A549 (cell line): ENCODE measurements around the gene CALML5. TPM values are rescaled to one million over a fixed set of nuclear protein-coding genes. Genes with fewer than 3 reads are reported as not detected.

ENCODE experiments used
- ATAC-seq, 2 experiments: fragments of 200-7000 bp in 1 of 2; fragments of >200 bp in 1 of 2; cut with Nextera tagmentation in 1 of 2; cut with Tn5 transposase in 1 of 2; 3 replicates each; pipeline versions ENCODE4 v1.8.0 to v1.9.1; 2018 to 2020; ENCODE audit warnings: mild to moderate bottlenecking in 1 of 2, moderate library complexity in 1 of 2
- CTCF ChIA-PET: fragments of 300-600 bp; sonication (Branson Sonifier 250); formaldehyde crosslinking; extraction: SDS; loops from one replicate; lab custom pipeline; 2021; ENCODE audit warnings: antibody characterized with exemption, inconsistent platforms; lab: Yijun Ruan, JAX
- POLR2A ChIA-PET: fragments of 350-600 bp; formaldehyde crosslinking; extraction: SDS; loops from one replicate; lab custom pipeline; 2021; ENCODE audit warnings: antibody characterized with exemption, inconsistent platforms; lab: Yijun Ruan, JAX
- DNase-seq, 2 experiments: peaks; one replicate each; pipeline versions ENCODE4 v3.0.0 to v3.0.0-alpha.2; 2011 to 2016; ENCODE audit warnings: low read depth in 1 of 2, low spot score in 1 of 2
- FAIRE-seq: peaks from 2 replicates; lab custom pipeline; 2011; peaks lifted over from hg19 to GRCh38; lab: Jason Lieb, UNC
- H3K27ac ChIP-seq, 2 experiments: fragments of >200 bp; sonication (Bioruptor Twin); formaldehyde crosslinking; 3 replicates each; pipeline ENCODE4 v1.5.1; 2016 to 2017
- H3K4me1 ChIP-seq: fragments of >200 bp; sonication (Bioruptor Twin); formaldehyde crosslinking; 3 replicates; pipeline ENCODE4 v1.6.1; 2016
- H3K4me2 ChIP-seq: fragments of >200 bp; sonication (Bioruptor Twin); formaldehyde crosslinking; 3 replicates; pipeline ENCODE4 v1.6.1; 2016
- H3K4me3 ChIP-seq: fragments of >200 bp; sonication (Bioruptor Twin); formaldehyde crosslinking; 3 replicates; pipeline ENCODE4 v1.5.1; 2016
- H3K9me3 ChIP-seq: fragments of >200 bp; sonication (Bioruptor Twin); formaldehyde crosslinking; 3 replicates; pipeline ENCODE4 v1.6.1; 2016
- BHLHE40 ChIP-seq: IDR thresholded peaks from 2 replicates; pipeline ENCODE4 v1.6.1; 2012; ENCODE audit warnings: low read depth, low read length, inconsistent platforms
- CBX2 ChIP-seq: fragments of 200-600 bp; sonication (generic); IDR thresholded peaks from 2 replicates; pipeline ENCODE4 v1.6.1; 2016; ENCODE audit warnings: low read depth, mild to moderate bottlenecking, borderline replicate concordance
- CBX8 ChIP-seq: fragments of 200-600 bp; sonication (generic); IDR thresholded peaks from 2 replicates; pipeline ENCODE4 v1.6.1; 2016
- CHD2 ChIP-seq: fragments of 150-350 bp; IDR thresholded peaks from 2 replicates; pipeline ENCODE4 v1.6.1; 2014; ENCODE audit warnings: low read length; ENCODE audit not compliant: partially characterized antibody
- CHD4 ChIP-seq: fragments of 200-600 bp; sonication (generic); IDR thresholded peaks from 2 replicates; pipeline ENCODE4 v1.6.1; 2016; ENCODE audit warnings: antibody characterized with exemption, mild to moderate bottlenecking, borderline replicate concordance
- EHF ChIP-seq: fragments of 250-450 bp; sonication (Bioruptor Pico); IDR thresholded peaks from 2 replicates; pipeline ENCODE4 v1.5.0; 2020; ENCODE audit warnings: mild to moderate bottlenecking
- EP300 ChIP-seq, 2 experiments: fragments of >200 bp; sonication (Bioruptor Twin); formaldehyde crosslinking; IDR thresholded peaks; 2 replicates in 1 of 2; 3 replicates in 1 of 2; pipeline ENCODE4 v1.6.1; 2016 to 2017
- ESRRA ChIP-seq: fragments of 150-350 bp; IDR thresholded peaks from 2 replicates; pipeline ENCODE4 v1.6.1; 2014; ENCODE audit warnings: mild to moderate bottlenecking, low read length, borderline replicate concordance
- FOSB ChIP-seq: fragments of 250-450 bp; sonication (Bioruptor Pico); IDR thresholded peaks from 2 replicates; pipeline ENCODE4 v1.5.0; 2020; ENCODE audit warnings: mild to moderate bottlenecking, moderate library complexity
- FOSL2 ChIP-seq, 2 experiments: fragments of 450-650 bp in 1 of 2; fragments of >200 bp in 1 of 2; sonication (Bioruptor Twin) in 1 of 2; formaldehyde crosslinking; IDR thresholded peaks; 2 replicates each; pipeline versions ENCODE4 v1.5.0 to v1.6.1; 2016 to 2020; ENCODE audit warnings: mild to moderate bottlenecking in 1 of 2, moderate library complexity in 1 of 2
- FOXS1 ChIP-seq: fragments of 250-450 bp; sonication (Bioruptor Pico); IDR thresholded peaks from 2 replicates; pipeline ENCODE4 v1.5.0; 2020; ENCODE audit warnings: mild to moderate bottlenecking, moderate library complexity
- HDAC2 ChIP-seq: fragments of 200-600 bp; sonication (generic); IDR thresholded peaks from 2 replicates; pipeline ENCODE4 v1.6.1; 2016
- HEYL ChIP-seq: fragments of 250-450 bp; sonication (Bioruptor Pico); IDR thresholded peaks from 2 replicates; pipeline ENCODE4 v1.8.0; 2021; ENCODE audit warnings: mild to moderate bottlenecking, moderate library complexity
- HOXB13 ChIP-seq: fragments of 250-450 bp; sonication (Bioruptor Pico); IDR thresholded peaks from 2 replicates; pipeline ENCODE4 v1.5.0; 2020; ENCODE audit warnings: low read depth, mild to moderate bottlenecking, moderate library complexity
- JUN ChIP-seq, 2 experiments: fragments of >200 bp; sonication (Bioruptor Twin); formaldehyde crosslinking; IDR thresholded peaks; 2 replicates in 1 of 2; 3 replicates in 1 of 2; pipeline ENCODE4 v1.6.1; 2016 to 2017
- JUNB ChIP-seq: fragments of >200 bp; sonication (Bioruptor Twin); formaldehyde crosslinking; IDR thresholded peaks from 2 replicates; pipeline ENCODE4 v1.6.1; 2016
- KDM1A ChIP-seq: fragments of 200-600 bp; sonication (generic); IDR thresholded peaks from 2 replicates; pipeline ENCODE4 v1.6.1; 2016; ENCODE audit warnings: low read depth, mild to moderate bottlenecking
- KDM5A ChIP-seq: fragments of 200-600 bp; sonication (generic); IDR thresholded peaks from 2 replicates; pipeline ENCODE4 v1.6.1; 2016; ENCODE audit warnings: antibody characterized with exemption, mild to moderate bottlenecking
- MAFK ChIP-seq: fragments of 450-650 bp; IDR thresholded peaks from 2 replicates; pipeline ENCODE4 v1.6.1; 2014; ENCODE audit not compliant: partially characterized antibody
- MAZ ChIP-seq: fragments of 150-350 bp; IDR thresholded peaks from 2 replicates; pipeline ENCODE4 v1.6.1; 2014; ENCODE audit warnings: antibody characterized with exemption, low read depth, low read length, borderline replicate concordance
- MYC ChIP-seq: IDR thresholded peaks from 2 replicates; pipeline ENCODE4 v1.6.1; 2012; ENCODE audit warnings: mild to moderate bottlenecking, inconsistent platforms, low read length, improper control_type of control experiment, borderline replicate concordance
- NPAS2 ChIP-seq: fragments of 250-450 bp; sonication (Bioruptor Pico); IDR thresholded peaks from 2 replicates; pipeline ENCODE4 v1.8.0; 2022; ENCODE audit warnings: mild to moderate bottlenecking, moderate library complexity, borderline replicate concordance
- NR3C1 ChIP-seq: fragments of >200 bp; sonication (Bioruptor Twin); formaldehyde crosslinking; IDR thresholded peaks from 3 replicates; pipeline ENCODE4 v1.6.1; 2017
- PHF8 ChIP-seq: fragments of 200-600 bp; sonication (generic); IDR thresholded peaks from 2 replicates; pipeline ENCODE4 v1.6.1; 2016; ENCODE audit warnings: low read depth, mild to moderate bottlenecking, antibody characterized with exemption, moderate library complexity, borderline replicate concordance
- RAD21 ChIP-seq, 2 experiments: fragments of >200 bp in 1 of 2; sonication (Bioruptor Twin) in 1 of 2; formaldehyde crosslinking in 1 of 2; IDR thresholded peaks in 1 of 2; conservative IDR thresholded peaks in 1 of 2; 2 replicates in 1 of 2; 3 replicates in 1 of 2; pipeline ENCODE4 v1.6.1; 2012 to 2018; ENCODE audit warnings: inconsistent platforms in 1 of 2
- RARB ChIP-seq: fragments of 250-450 bp; sonication (Bioruptor Pico); IDR thresholded peaks from 2 replicates; pipeline ENCODE4 v1.8.0; 2021; ENCODE audit warnings: mild to moderate bottlenecking, moderate library complexity
- RCOR1 ChIP-seq: fragments of 150-350 bp; IDR thresholded peaks from 2 replicates; pipeline ENCODE4 v1.6.1; 2014; ENCODE audit warnings: antibody characterized with exemption, low read length, low read depth
- RNF2 ChIP-seq: fragments of 200-600 bp; sonication (generic); IDR thresholded peaks from 2 replicates; pipeline ENCODE4 v1.6.1; 2016; ENCODE audit warnings: low read depth, mild to moderate bottlenecking, antibody characterized with exemption, moderate library complexity, borderline replicate concordance
- SMC3 ChIP-seq: fragments of >200 bp; sonication (Bioruptor Twin); formaldehyde crosslinking; IDR thresholded peaks from 3 replicates; pipeline ENCODE4 v1.6.1; 2018; ENCODE audit warnings: inconsistent platforms
- TFCP2L1 ChIP-seq: fragments of 250-450 bp; sonication (Bioruptor Pico); IDR thresholded peaks from 2 replicates; pipeline ENCODE4 v1.5.0; 2021; ENCODE audit warnings: mild to moderate bottlenecking
- ZC3H11A ChIP-seq: fragments of 450-650 bp; IDR thresholded peaks from 2 replicates; pipeline ENCODE4 v1.6.1; 2014; ENCODE audit warnings: antibody characterized with exemption, mild to moderate bottlenecking
- ZFP36 ChIP-seq: fragments of 450-650 bp; IDR thresholded peaks from 2 replicates; pipeline ENCODE4 v1.6.1; 2014; ENCODE audit warnings: borderline replicate concordance; ENCODE audit not compliant: partially characterized antibody
- WGBS: methylation state at CpG from one replicate; pipeline ENCODE4 v1.1.6; 2017; ENCODE audit errors: missing lambda C conversion rate; 5-methylcytosine and 5-hydroxymethylcytosine counted together
- polyA plus RNA-seq, 4 experiments: library from polyadenylated mRNA; depleted of rRNA in 3 of 4; stranded (reverse); fragments of >200 nt; fragmentation: RNase III in 1 of 4; extraction: RNeasy Plus Mini Kit Qiagen cat#74134 plus additional on column Dnase treatment in 1 of 4; gene quantifications; 2 replicates in 3 of 4; 3 replicates in 1 of 4; pipeline ENCODE4 v1.2.3, GENCODE V29; 2011 to 2017
- TF ChIP-seq, protein P1 (sequence below): fragments of >200 bp; sonication (Bioruptor Twin); formaldehyde crosslinking; IDR thresholded peaks from 3 replicates; pipeline ENCODE4 v1.6.1; 2016
- TF ChIP-seq, protein P2 (sequence below): IDR thresholded peaks from 2 replicates; pipeline ENCODE4 v1.6.1; 2012
- TF ChIP-seq, protein P3 (sequence below): fragments of 250-450 bp; sonication (Bioruptor Pico); IDR thresholded peaks from 2 replicates; pipeline ENCODE4 v1.5.0; 2020; ENCODE audit warnings: low read depth, mild to moderate bottlenecking, moderate library complexity
- TF ChIP-seq, protein P4 (sequence below): fragments of 250-450 bp; sonication (Bioruptor Pico); IDR thresholded peaks from 2 replicates; pipeline ENCODE4 v1.5.0; 2021; ENCODE audit warnings: mild to moderate bottlenecking, moderate library complexity, borderline replicate concordance
- TF ChIP-seq, protein P5 (sequence below): IDR thresholded peaks from 2 replicates; pipeline ENCODE4 v1.6.1; 2012; ENCODE audit warnings: low read depth, borderline replicate concordance

Gene CALML5
- polyA plus RNA-seq, 2 of the 4 experiments (the other 2 are of a cell fraction) = not detected

DNA sequence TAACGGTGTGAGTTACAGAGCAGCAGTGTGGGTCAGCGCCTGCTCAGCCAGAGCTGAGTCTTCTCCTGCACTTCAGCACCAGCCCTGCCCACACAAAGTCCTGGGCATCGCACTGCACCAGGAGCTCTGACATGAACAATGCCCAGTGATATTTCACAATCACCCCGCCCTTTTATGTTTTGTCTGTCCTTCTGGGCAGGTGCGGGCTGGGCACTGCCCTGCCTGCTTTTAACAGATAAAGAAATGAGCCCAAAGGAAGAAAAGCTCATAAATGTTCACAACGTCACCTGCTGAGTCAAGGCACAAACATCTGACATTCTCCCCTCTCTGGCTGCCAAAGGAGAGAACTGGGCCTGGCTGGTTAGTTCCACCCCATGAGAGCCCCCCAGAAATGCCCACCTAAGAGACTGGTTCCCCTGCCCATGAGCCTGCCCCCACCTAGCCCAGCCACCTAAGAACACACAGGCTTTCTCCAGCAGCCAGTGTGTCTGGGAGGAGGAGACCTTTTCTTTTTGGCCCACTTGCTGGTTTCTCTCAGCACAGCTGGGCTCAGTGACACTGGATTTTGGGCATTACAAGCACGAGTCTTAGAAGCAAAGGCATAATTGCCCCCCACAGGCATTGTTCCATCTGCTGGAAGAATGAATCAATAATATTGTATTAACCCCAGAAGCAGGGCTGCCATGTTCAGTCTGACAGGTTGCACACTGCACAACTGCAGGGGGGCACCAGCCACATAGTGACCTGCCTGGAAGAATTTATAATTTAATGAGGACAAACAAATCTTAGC, 47.7 kb upstream of the CALML5 start:
- FAIRE-seq = peak; percentile 7
- TF ChIP-seq MAZ (no peak), PHF8 (no peak), NR3C1 (no peak), RNF2 (no peak), HDAC2 (no peak), HOXB13 (CRISPR knock-in tag) (no peak), CHD4 (no peak), FOSB (CRISPR knock-in tag) (no peak), KDM5A (no peak), ZFP36 (no peak), CBX8 (no peak), FOXS1 (no peak), KDM1A (no peak), MYC (no peak), EP300 (IDR thresholded peaks at IDR 0.05) (peak; percentile 77 to 79; a peak in 3 of 5 replicates), JUNB (peak; percentile 82), RCOR1 (no peak), TFCP2L1 (CRISPR knock-in tag) (no peak), BHLHE40 (no peak), RAD21 (conservative IDR thresholded peaks at IDR 0.05 in 1 of 2, IDR thresholded peaks at IDR 0.05 in 1 of 2) (peak; percentile 1 to 56; a peak in 1 of 5 replicates), RARB (CRISPR knock-in tag) (no peak), NPAS2 (CRISPR knock-in tag) (no peak), HEYL (CRISPR knock-in tag) (no peak), FOSL2 (IDR thresholded peaks at IDR 0.05) (peak; percentile 77), FOSL2 (CRISPR knock-in tag; IDR thresholded peaks at IDR 0.05) (peak; percentile 68), CBX2 (no peak), ESRRA (no peak), MAFK (no peak), SMC3 (peak; percentile 48), CHD2 (no peak), JUN (IDR thresholded peaks at IDR 0.05) (peak in 1 of 2 experiments; percentile 79; a peak in 3 of 5 replicates), EHF (CRISPR knock-in tag) (no peak; the same call in 1 of the 2 replicates), ZC3H11A (no peak)
- TF ChIP-seq, protein P1, sequence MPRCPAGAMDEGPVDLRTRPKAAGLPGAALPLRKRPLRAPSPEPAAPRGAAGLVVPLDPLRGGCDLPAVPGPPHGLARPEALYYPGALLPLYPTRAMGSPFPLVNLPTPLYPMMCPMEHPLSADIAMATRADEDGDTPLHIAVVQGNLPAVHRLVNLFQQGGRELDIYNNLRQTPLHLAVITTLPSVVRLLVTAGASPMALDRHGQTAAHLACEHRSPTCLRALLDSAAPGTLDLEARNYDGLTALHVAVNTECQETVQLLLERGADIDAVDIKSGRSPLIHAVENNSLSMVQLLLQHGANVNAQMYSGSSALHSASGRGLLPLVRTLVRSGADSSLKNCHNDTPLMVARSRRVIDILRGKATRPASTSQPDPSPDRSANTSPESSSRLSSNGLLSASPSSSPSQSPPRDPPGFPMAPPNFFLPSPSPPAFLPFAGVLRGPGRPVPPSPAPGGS = 0 out of 3 replicates have a peak, but pooled peaks have one; percentile 59
- TF ChIP-seq, protein P2, sequence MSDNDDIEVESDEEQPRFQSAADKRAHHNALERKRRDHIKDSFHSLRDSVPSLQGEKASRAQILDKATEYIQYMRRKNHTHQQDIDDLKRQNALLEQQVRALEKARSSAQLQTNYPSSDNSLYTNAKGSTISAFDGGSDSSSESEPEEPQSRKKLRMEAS = peak; percentile 44; the same call in 1 of the 2 replicates
- TF ChIP-seq, protein P3, sequence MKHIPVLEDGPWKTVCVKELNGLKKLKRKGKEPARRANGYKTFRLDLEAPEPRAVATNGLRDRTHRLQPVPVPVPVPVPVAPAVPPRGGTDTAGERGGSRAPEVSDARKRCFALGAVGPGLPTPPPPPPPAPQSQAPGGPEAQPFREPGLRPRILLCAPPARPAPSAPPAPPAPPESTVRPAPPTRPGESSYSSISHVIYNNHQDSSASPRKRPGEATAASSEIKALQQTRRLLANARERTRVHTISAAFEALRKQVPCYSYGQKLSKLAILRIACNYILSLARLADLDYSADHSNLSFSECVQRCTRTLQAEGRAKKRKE (CRISPR knock-in tag) = no peak
- TF ChIP-seq, protein P4, sequence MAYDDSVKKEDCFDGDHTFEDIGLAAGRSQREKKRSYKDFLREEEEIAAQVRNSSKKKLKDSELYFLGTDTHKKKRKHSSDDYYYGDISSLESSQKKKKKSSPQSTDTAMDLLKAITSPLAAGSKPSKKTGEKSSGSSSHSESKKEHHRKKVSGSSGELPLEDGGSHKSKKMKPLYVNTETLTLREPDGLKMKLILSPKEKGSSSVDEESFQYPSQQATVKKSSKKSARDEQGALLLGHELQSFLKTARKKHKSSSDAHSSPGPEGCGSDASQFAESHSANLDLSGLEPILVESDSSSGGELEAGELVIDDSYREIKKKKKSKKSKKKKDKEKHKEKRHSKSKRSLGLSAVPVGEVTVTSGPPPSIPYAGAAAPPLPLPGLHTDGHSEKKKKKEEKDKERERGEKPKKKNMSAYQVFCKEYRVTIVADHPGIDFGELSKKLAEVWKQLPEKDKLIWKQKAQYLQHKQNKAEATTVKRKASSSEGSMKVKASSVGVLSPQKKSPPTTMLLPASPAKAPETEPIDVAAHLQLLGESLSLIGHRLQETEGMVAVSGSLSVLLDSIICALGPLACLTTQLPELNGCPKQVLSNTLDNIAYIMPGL = no peak
- TF ChIP-seq, protein P5, sequence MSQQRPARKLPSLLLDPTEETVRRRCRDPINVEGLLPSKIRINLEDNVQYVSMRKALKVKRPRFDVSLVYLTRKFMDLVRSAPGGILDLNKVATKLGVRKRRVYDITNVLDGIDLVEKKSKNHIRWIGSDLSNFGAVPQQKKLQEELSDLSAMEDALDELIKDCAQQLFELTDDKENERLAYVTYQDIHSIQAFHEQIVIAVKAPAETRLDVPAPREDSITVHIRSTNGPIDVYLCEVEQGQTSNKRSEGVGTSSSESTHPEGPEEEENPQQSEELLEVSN = 0 out of 2 replicates have a peak, but pooled peaks have one; percentile 63

More for the DNA sequence above, 47.7 kb upstream of the CALML5 start:
- H3K4me1 ChIP-seq = peaks cover 68% of the 10 kb centered on the region
- H3K9me3 ChIP-seq = peaks cover 21% of the 10 kb centered on the region
- ATAC-seq (peak; percentile 52 to 60), DNase-seq (peak; percentile 89 to 90)
- peak overlapping the region; percentile 87 for H3K4me2 ChIP-seq
- H3K27ac ChIP-seq = peak overlapping the region; percentile 92 to 96
- 7% methylated on average over 7 of the region's 7 CpGs for WGBS
- H3K4me3 ChIP-seq = peak overlapping the region; percentile 20; the same call in 2 of the 3 replicates
- ChIA-PET POLR2A (interaction anchor here (0.6 to 4.3 kb wide), 6 partner anchors 43 to 101 kb away, joined by 3 to 43 read pairs (median 10); no protein-coding TSS in a partner anchor), CTCF (interaction anchor here (0.6 to 6.4 kb wide), 9 partner anchors 23 to 104 kb away, joined by 3 to 77 read pairs (median 5); no protein-coding TSS in a partner anchor)
